ENCODE data around the gene FRS2. TPM values are rescaled to one million over a fixed set of nuclear protein-coding genes. Genes with fewer than 3 reads are reported as not detected.

The FRS2 gene
- total RNA-seq, 1 experiment from 2014 or later, result 28.1 TPM

DNA sequence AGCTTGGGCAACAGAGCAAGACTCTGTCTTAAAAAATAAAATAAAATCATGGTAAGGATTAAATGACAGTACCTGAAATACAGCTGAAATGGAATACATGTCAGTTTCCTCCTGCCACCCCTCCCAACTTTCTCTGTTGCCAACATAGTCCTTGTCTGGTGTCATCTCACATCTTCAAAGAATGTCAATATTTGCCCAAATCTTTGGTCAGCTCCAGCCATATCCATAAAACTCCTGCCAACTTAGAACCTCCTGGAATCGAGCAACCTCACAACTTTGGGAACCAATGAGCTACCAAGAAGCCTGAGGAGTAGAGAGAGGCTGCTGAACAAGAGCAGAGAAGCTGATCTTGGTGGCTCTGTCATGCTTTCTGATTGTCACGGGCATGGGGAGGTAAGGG lies 151.4 kb downstream of the FRS2 start:
- Mint-ChIP-seq H3K4me3 (ENCODE audit: unreplicated experiment) (no peak overlapping the region), H3K36me3 (ENCODE audit: insufficient read depth, unreplicated experiment) (no peaks in the 10 kb centered on the region), H3K27me3 (ENCODE audit: insufficient read depth, unreplicated experiment) (peaks cover 12% of the 10 kb centered on the region), H3K27ac (ENCODE audit: low read depth, unreplicated experiment) (no peak overlapping the region), H3K9me3 (ENCODE audit: unreplicated experiment) (no peaks in the 10 kb centered on the region), H3K4me1 (ENCODE audit: insufficient read depth, unreplicated experiment) (no peaks in the 10 kb centered on the region)
- ChIA-PET POLR2A (no interaction called here), CTCF (interaction anchor here (0.6 to 1.7 kb wide), 3 partner anchors 15 to 1560 kb away, joined by 3 to 4 read pairs (median 3); no protein-coding TSS in a partner anchor)
- TF ChIP-seq CTCF (IDR thresholded peaks at IDR 0.05; ENCODE audit: unreplicated experiment), result no peak
- intact Hi-C loops (cut with micrococcal nuclease), result no loop called here
- no TSS peak for BruUV-seq (replicated peaks)
- DNase-seq (ENCODE audit: unreplicated experiment), result no peak

GRCh38 chr12:69623970-69624369 lies 153.8 kb downstream of the FRS2 start:
- ChIA-PET POLR2A (no interaction called here), CTCF (interaction anchor here (0.9 to 4.4 kb wide), 2 partner anchors 11 to 15 kb away, joined by 3 to 19 read pairs; no protein-coding TSS in a partner anchor)
- TF ChIP-seq CTCF (IDR thresholded peaks at IDR 0.05; ENCODE audit: unreplicated experiment), result no peak
- no peak for DNase-seq (ENCODE audit: unreplicated experiment)
- BruUV-seq (replicated peaks), result no TSS peak
- Mint-ChIP-seq H3K4me3 (ENCODE audit: unreplicated experiment) (no peak overlapping the region), H3K27me3 (ENCODE audit: insufficient read depth, unreplicated experiment) (peaks cover 11% of the 10 kb centered on the region), H3K4me1 (ENCODE audit: insufficient read depth, unreplicated experiment) (no peaks in the 10 kb centered on the region), H3K9me3 (ENCODE audit: unreplicated experiment) (no peaks in the 10 kb centered on the region), H3K27ac (ENCODE audit: low read depth, unreplicated experiment) (no peak overlapping the region), H3K36me3 (ENCODE audit: insufficient read depth, unreplicated experiment) (no peaks in the 10 kb centered on the region)
- intact Hi-C loops (cut with micrococcal nuclease), result no loop called here

GRCh38 chr12:69627501-69627900 lies 157.3 kb downstream of the FRS2 start:
- Mint-ChIP-seq H3K27ac (ENCODE audit: low read depth, unreplicated experiment) (no peak overlapping the region), H3K9me3 (ENCODE audit: unreplicated experiment) (no peaks in the 10 kb centered on the region), H3K36me3 (ENCODE audit: insufficient read depth, unreplicated experiment) (no peaks in the 10 kb centered on the region), H3K27me3 (ENCODE audit: insufficient read depth, unreplicated experiment) (peaks cover under 1% of the 10 kb centered on the region), H3K4me3 (ENCODE audit: unreplicated experiment) (no peak overlapping the region), H3K4me1 (ENCODE audit: insufficient read depth, unreplicated experiment) (no peaks in the 10 kb centered on the region)
- intact Hi-C loops (cut with micrococcal nuclease), result no loop called here
- DNase-seq (ENCODE audit: unreplicated experiment), result no peak
- TF ChIP-seq CTCF (IDR thresholded peaks at IDR 0.05; ENCODE audit: unreplicated experiment), result no peak
- CTCF ChIA-PET, result interaction anchor here (0.8 to 4.4 kb wide), 2 partner anchors 12 to 1370 kb away, joined by 3 to 19 read pairs; no protein-coding TSS in a partner anchor
- POLR2A ChIA-PET, result interaction anchor here (0.8 kb wide), 1 partner anchor 13 kb away, joined by 6 read pairs; no protein-coding TSS in a partner anchor
- no TSS peak for BruUV-seq (replicated peaks)

Small RNA genes within 50 kb of the gene (microRNA-seq; reads per million reads assigned to microRNA genes)
- not detected for gene MIR3913-1
- gene MIR3913-2, result not detected

Other genes starting within 250 kb of the FRS2 start
- gene CPSF6, start 230.8 kb upstream of the FRS2 start, total RNA-seq (2022), result 58.9 and 66.1 TPM in 2 replicates
- gene LYZ, start 122.0 kb upstream of the FRS2 start, total RNA-seq (2022), result not detected in 2 replicates
- gene YEATS4, start 110.6 kb upstream of the FRS2 start, total RNA-seq (2022), result 26.1 and 30.9 TPM in 2 replicates
- 161 and 212 TPM in 2 replicates for gene CCT2, start 115.1 kb downstream of the FRS2 start, total RNA-seq (2022)
- gene LRRC10, start 140.5 kb downstream of the FRS2 start, total RNA-seq (2022), result not detected in 2 replicates
- gene BEST3, start 228.9 kb downstream of the FRS2 start, total RNA-seq (2022), result 0.56 TPM in 1 of 2 replicates, not detected in the other

Data from MCF 10A (cell line).